Body of pancreas (tissue), 4 donors: Measurements from ENCODE around the gene CDH4. TPM values are rescaled to one million over a fixed set of nuclear protein-coding genes. Genes with fewer than 3 reads are reported as not detected.
"Not testable (repeated sequence)": the region's sequence is repeated elsewhere in the genome, so short reads cannot be mapped to it uniquely, and the experiment has no call there.

Experiments used
- ATAC-seq: fragments of 150-250 bp; one replicate; pipeline ENCODE4 v1.9.1; 2016
- DNase-seq, 4 donors: peaks; one replicate each; pipeline ENCODE4 v3.0.0-alpha.2; 2019
- H3K27ac ChIP-seq, 4 donors: fragments of 200-600 bp; sonication (generic); 1 replicate in 3 of 4; 2 replicates in 1 of 4; pipeline versions ENCODE4 v1.5.1 to v1.6.1; 2016 to 2019; ENCODE audit warnings: mild to moderate bottlenecking in 1 of 4, mixed read lengths in 1 of 4, moderate library complexity in 1 of 4
- H3K27me3 ChIP-seq, 2 donors: fragments of 200-600 bp; sonication (generic); one replicate each; pipeline ENCODE4 v1.6.0; 2016; ENCODE audit warnings: mild to moderate bottlenecking in 1 of 2
- H3K36me3 ChIP-seq, 2 donors: fragments of 200-600 bp; sonication (generic); replicated peaks in 1 of 2; 2 replicates each; pipeline ENCODE4 v1.5.1; 2016; ENCODE audit warnings: low read depth in 2 of 2; ENCODE audit not compliant: insufficient read depth in 1 of 2
- H3K4me1 ChIP-seq: fragments of 200-600 bp; sonication (generic); one replicate; pipeline ENCODE4 v1.6.0; 2016
- H3K4me3 ChIP-seq, 2 donors: fragments of 200-600 bp; sonication (generic); 1 replicate in 1 of 2; 2 replicates in 1 of 2; pipeline ENCODE4 v1.5.1; 2016 to 2019
- H3K9me3 ChIP-seq, 3 donors: fragments of 200-600 bp; sonication (generic); 1 replicate in 2 of 3; 2 replicates in 1 of 3; pipeline ENCODE4 v1.5.1; 2016
- POLR2A ChIP-seq, 3 donors: fragments of 450-650 bp; IDR thresholded peaks; one replicate each; pipeline ENCODE4 v1.6.1; 2016; ENCODE audit warnings: antibody characterized with exemption in 3 of 3, mild to moderate bottlenecking in 2 of 3
- WGBS, 2 donors: methylation state at CpG; one replicate each; pipeline ENCODE4 v1.1.5; 2017; 5-methylcytosine and 5-hydroxymethylcytosine counted together
- intact Hi-C: fragments of 100-400 bp; cut with DNase I; formaldehyde crosslinking; loops from one replicate; pipeline ENCODE4 v1.15.1; 2023
- total RNA-seq, 2 donors: library from RNA; depleted of rRNA; stranded (reverse); fragments of >200 nt; gene quantifications; one replicate each; pipeline ENCODE4 v1.1.0, GENCODE V29; 2016
- TF ChIP-seq, protein P1 (sequence below), 7 experiments: fragments of 450-650 bp in 4 of 7; fragments of 200-600 bp in 3 of 7; sonication (generic) in 3 of 7; IDR thresholded peaks; one replicate each; pipeline ENCODE4 v1.5.1; 2016 to 2019; ENCODE audit warnings: antibody characterized with exemption in 7 of 7

Gene CDH4
- total RNA-seq, 2 donors from 2014 or later = 0.33 to 0.52 TPM

DNA sequence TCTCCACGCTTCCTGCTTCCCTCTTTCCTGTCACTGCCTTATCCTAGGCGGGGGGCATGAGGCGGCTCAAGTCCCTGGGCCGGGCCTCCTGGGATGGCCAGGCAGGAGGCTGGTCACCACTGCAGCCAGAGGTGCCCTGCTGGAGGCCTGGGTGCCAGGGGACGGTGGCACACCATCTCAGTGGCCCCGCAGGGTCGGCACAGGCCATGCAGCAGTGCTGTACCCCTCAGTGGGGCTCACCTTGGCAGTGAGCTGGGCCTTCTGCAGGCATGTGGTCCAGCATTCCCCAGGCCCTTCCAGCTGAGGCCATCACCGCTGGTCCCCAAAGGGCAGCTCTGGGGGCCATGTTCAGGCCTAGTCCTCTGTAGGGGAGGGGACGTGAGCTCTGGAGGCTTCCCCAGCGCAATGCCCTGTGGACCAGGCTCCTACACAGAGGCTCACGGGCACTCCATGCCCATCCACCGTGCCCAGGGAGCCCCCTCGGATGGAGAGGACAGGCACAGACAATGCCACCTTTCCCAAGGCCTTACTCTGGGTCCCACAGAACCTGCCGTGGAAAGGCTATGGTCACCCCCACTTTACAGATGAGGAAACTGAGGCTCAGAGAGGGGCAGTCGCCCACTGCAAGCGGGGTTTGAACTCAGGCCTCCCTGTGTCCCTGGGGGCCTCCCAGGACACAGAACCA, 689.8 kb downstream of the CDH4 start:
- Histone ChIP-seq H3K4me1 (no peaks in the 10 kb centered on the region), H3K36me3 (no peaks in the 10 kb centered on the region), H3K4me3 (no peak overlapping the region), H3K27me3 (no peaks in the 10 kb centered on the region), H3K27ac (no peak overlapping the region), H3K9me3 (no peaks in the 10 kb centered on the region)
- TF ChIP-seq, protein P1, sequence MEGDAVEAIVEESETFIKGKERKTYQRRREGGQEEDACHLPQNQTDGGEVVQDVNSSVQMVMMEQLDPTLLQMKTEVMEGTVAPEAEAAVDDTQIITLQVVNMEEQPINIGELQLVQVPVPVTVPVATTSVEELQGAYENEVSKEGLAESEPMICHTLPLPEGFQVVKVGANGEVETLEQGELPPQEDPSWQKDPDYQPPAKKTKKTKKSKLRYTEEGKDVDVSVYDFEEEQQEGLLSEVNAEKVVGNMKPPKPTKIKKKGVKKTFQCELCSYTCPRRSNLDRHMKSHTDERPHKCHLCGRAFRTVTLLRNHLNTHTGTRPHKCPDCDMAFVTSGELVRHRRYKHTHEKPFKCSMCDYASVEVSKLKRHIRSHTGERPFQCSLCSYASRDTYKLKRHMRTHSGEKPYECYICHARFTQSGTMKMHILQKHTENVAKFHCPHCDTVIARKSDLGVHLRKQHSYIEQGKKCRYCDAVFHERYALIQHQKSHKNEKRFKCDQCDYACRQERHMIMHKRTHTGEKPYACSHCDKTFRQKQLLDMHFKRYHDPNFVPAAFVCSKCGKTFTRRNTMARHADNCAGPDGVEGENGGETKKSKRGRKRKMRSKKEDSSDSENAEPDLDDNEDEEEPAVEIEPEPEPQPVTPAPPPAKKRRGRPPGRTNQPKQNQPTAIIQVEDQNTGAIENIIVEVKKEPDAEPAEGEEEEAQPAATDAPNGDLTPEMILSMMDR (IDR thresholded peaks at IDR 0.05) = no peak
- TF ChIP-seq POLR2A (IDR thresholded peaks at IDR 0.05) = no peak
- 81 to 98% methylated on average over 9 to 12 of the region's 16 CpGs for WGBS, 2 donors
- ATAC-seq = no peak
- intact Hi-C loops = no loop called here
- DNase-seq = no peak

DNA sequence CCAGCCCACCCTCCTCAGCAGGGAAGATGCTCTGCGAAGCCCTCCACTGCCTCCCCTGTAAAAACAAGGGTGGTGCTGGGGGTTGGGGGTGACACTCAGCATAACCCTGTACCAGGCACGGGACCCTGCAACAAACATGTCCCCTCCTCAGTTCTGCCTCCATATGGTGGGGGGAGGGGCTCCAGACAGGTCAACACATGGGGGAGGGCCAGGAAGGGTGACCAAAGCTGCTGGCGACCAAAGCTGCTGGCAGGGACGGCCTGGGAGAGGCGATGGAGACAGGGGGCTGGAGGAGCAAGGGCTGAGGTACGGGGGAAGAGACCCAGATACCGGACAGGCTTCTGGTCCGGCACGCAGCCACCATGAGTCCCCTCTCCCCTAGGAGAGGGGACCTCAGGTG, 690.5 kb downstream of the CDH4 start:
- H3K27ac ChIP-seq = no peak overlapping the region
- H3K4me1 ChIP-seq = no peaks in the 10 kb centered on the region
- intact Hi-C loops = no loop called here
- WGBS, 2 donors = 73 to 82% methylated on average over 3 to 9 of the region's 9 CpGs
- no peaks in the 10 kb centered on the region for H3K36me3 ChIP-seq
- TF ChIP-seq, protein P1 (IDR thresholded peaks at IDR 0.05) = no peak
- no peak for TF ChIP-seq POLR2A (IDR thresholded peaks at IDR 0.05)
- H3K27me3 ChIP-seq = no peaks in the 10 kb centered on the region
- DNase-seq (peak in 1 of 4 donors; percentile 8), ATAC-seq (no peak)
- H3K4me3 ChIP-seq = no peak overlapping the region
- no peaks in the 10 kb centered on the region for H3K9me3 ChIP-seq

DNA sequence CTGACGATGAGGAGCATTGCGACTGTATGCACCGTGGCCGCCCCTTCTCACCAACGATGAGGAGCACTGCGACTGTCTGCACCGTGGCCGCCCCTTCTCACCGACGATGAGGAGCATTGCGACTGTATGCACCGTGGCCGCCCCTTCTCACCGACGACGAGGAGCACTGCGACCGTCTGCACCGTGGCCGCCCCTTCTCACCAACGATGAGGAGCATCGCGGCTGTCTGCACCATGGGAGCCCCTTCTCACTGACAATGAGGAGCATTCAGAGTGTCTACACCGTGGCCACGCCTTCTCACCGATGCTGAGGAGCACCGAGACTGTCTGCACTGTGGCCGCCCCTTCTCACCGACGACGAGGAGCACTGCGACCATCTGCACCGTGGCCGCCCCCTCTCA, 692.9 kb downstream of the CDH4 start:
- DNase-seq, H3K4me1 ChIP-seq, H3K4me3 ChIP-seq, H3K27me3 ChIP-seq, ATAC-seq, H3K36me3 ChIP-seq, H3K27ac ChIP-seq, intact Hi-C loops, H3K9me3 ChIP-seq: not testable (repeated sequence)
- 89% methylated on average over 12 of the region's 34 CpGs; no CpG with 5 or more reads in 1 of the 2 donors for WGBS, 2 donors

DNA sequence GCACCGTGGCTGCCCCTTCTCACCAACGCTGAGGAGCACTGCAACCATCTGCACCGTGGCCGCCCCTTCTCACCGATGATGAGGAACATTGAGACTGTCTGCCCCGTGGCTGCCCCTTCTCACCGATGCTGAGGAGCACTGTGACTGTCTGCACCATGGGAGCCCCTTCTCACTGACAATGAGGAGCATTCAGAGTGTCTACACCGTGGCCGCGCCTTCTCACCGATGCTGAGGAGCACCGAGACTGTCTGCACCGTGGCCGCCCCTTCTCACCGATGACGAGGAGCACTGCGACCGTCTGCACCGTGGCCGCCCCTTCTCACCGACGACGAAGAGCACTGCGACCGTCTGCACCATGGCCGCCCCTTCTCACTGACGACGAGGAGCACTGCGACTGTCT, 693.4 kb downstream of the CDH4 start:
- H3K27me3 ChIP-seq, H3K9me3 ChIP-seq, intact Hi-C loops, H3K4me1 ChIP-seq, H3K36me3 ChIP-seq, ATAC-seq, H3K27ac ChIP-seq, H3K4me3 ChIP-seq, DNase-seq: not testable (repeated sequence)
- WGBS, 2 donors = no CpG with 5 or more reads among the region's 29 CpGs

DNA sequence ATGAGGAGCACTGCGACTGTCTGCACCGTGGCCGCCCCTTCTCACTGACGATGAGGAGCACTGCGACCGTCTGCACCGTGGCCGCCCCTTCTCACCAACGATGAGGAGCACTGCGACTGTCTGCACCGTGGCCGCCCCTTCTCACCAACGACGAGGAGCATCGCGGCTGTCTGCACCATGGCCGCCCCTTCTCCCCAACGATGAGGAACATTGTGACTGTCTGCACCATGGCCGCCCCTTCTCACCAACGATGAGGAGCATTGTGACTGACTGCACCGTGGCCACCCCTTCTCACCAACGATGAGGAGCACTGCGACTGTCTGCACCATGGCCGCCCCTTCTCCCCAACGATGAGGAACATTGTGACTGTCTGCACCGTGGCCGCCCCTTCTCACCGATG, 696.0 kb downstream of the CDH4 start:
- DNase-seq, H3K36me3 ChIP-seq, H3K4me3 ChIP-seq, H3K27ac ChIP-seq, intact Hi-C loops, H3K27me3 ChIP-seq, H3K9me3 ChIP-seq, H3K4me1 ChIP-seq, ATAC-seq: not testable (repeated sequence)
- 69 to 79% methylated on average over 26 to 27 of the region's 28 CpGs for WGBS, 2 donors

DNA sequence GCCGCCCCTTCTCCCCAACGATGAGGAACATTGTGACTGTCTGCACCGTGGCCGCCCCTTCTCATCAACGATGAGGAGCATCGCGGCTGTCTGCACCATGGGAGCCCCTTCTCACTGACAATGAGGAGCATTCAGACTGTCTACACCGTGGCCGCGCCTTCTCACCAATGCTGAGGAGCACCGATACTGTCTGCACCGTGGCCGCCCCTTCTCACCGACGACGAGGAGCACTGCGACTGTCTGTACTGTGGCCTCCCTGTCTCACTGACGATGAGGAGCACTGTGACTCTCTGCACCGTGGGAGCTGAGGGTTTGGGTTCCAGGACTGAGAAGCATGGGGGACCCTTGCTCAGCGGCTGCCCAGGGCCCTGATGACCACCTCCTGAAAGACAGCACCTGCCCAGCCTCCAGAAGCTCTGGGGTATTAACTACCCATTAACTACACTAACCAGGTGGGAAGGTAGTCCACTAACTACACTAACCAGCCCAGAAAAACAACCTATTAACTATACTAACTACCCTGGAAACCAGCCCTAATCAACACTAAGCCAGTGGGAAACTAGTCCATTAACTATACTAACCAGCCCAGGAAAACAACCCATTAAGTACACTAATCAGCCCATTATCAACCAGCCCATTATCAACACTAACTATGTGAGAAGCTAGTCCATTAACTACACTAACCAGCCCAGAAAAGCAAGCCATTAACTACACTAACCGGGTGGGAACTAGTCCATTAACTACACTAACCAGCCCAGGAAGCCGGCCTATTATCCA, 696.7 kb downstream of the CDH4 start:
- H3K4me3 ChIP-seq = no peak overlapping the region
- H3K36me3 ChIP-seq = no peaks in the 10 kb centered on the region
- no peak for ATAC-seq
- no peaks in the 10 kb centered on the region for H3K4me1 ChIP-seq
- H3K9me3 ChIP-seq = no peaks in the 10 kb centered on the region
- peak in 1 of 4 donors; percentile 3 for DNase-seq
- H3K27ac ChIP-seq = no peak overlapping the region
- TF ChIP-seq POLR2A (IDR thresholded peaks at IDR 0.05) = no peak
- TF ChIP-seq, protein P1 (IDR thresholded peaks at IDR 0.05) = no peak
- WGBS, 2 donors = 86 to 91% methylated on average over 11 to 22 of the region's 22 CpGs
- intact Hi-C loops = no loop called here
- no peaks in the 10 kb centered on the region for H3K27me3 ChIP-seq
